HG03565 (cell line): ENCODE results near the gene SH2D5.

Experiments used
- ATAC-seq: cut with Tn5 transposase; IDR thresholded peaks from one replicate; pipeline ENCODE4 v1.9.1; 2021; ENCODE audit warnings: mild to moderate bottlenecking, moderate library complexity; ENCODE audit not compliant: unreplicated experiment

Gene SH2D5

GRCh38 chr1:20715406-20715805, 17.1 kb downstream of the SH2D5 start:
- ATAC-seq, result no peak

DNA sequence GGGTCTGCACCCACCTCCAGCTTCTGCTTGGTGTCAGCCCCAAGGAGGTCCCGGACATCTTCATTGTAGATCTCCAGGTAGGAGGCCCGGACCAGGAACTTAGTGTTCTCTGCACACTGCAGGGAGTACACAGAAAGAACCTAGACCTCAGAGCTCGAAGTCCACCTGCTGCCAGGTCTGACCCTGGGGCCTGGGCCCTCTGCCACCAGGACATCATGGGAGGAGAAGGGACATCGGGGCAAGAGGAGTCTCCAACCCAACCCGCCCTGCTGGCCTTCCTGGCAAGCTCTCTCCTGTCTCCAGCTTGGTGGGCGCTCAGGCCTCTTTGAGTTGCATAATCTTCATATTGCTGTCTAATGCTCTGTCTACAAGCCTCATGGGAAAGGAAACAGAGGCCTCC, 19.1 kb downstream of the SH2D5 start:
- ATAC-seq, result no peak

GRCh38 chr1:20712215-20712577, 20.3 kb downstream of the SH2D5 start:
- no peak for ATAC-seq

- no peak for ATAC-seq
These were observed 21.0 kb downstream of the SH2D5 start for GRCh38 chr1:20711285-20712214.

- no peak for ATAC-seq
These were observed 21.8 kb downstream of the SH2D5 start for GRCh38 chr1:20710469-20711284.

DNA sequence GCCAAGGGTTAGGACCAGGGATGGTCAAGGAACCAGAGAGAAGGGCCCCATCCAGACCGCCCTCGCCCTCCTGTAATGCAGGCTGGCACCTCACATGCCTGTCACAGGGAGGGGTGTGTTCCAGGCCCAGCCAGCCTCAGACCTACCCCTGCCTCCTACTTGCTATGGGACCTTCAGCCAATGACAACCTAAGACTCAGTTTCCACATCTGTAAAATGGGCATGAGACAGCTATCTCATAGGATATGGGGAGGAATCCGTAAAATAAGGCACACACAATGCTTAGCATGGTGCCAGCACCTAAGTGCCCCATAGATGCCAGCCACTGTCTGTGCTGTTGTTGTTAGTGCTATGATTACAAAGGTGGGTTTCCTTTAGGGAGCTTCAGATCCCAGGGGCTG, 22.6 kb downstream of the SH2D5 start:
- ATAC-seq, result no peak

DNA sequence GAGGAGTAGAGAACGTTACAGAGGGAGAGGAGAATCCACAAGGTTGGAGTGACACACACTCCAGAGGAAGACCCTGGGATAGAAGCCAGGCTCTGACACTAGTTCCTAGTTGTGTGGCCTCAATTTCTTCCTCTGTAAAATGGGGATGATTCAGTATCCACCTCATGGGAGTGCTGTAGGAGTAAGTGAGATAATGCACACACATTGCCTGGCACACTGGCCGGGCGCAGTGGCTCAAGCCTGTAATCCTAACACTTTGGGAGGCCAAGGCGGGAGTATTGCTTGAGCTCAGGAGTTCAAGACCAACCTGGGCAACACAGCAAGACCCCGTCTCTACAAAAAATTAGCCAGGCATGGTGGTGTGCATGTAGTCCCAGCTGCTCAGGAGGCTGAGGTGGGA, 23.6 kb downstream of the SH2D5 start:
- no peak for ATAC-seq

- ATAC-seq, result no peak
These were observed 24.4 kb downstream of the SH2D5 start for GRCh38 chr1:20708057-20708456.

- ATAC-seq, result no peak
These were observed 25.7 kb downstream of the SH2D5 start for GRCh38 chr1:20706841-20707240.

DNA sequence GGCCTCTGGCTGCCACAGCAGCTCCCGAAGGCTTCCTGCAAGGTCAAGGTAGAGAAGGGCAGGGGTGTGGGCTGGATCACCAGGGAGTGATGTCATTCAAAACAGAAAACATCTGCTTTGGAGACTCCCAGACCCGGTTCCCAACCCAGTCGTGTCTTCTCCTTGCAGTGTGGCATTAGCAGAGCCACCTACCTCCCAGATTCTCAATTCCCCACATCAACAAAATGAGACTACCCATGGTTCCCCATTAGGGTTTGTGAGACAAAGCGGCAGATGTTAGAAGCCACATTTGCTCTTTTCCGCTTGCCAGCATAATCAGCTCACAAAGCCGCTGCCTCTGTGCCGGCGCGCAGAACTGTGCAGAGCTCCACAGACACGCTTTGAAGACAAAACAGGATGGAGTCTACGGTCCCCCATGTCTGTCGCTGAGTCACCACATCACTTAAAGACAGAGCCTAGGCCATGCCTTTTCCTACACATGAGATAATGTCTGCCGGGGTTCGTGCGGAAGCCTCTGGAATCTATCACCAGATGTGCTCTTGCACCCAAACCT, 27.2 kb downstream of the SH2D5 start:
- no peak for ATAC-seq

GRCh38 chr1:20704390-20705202, 27.9 kb downstream of the SH2D5 start:
- ATAC-seq, result no peak

- no peak for ATAC-seq
These were observed 29.3 kb downstream of the SH2D5 start for GRCh38 chr1:20703124-20703756.

GRCh38 chr1:20702416-20702815, 30.1 kb downstream of the SH2D5 start:
- no peak for ATAC-seq

DNA sequence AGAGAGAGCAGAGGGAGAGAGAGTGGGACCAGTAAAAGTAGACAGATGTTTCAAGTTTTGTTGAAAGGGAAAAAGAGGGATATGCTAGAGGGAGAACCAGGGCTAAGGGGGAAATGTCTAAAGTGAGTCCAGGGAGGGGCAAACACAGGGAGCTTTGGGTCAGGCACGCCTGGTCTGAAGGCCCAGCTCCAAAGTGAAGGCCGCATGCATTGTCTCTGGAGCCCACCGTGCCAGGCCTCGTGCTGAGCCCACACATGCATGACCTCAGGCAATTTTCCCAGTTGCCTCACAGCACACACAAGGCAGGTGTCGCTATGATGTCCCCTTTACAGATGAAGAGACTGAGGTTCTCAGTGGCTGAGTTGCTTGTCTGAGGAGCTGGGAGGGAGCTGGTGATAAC, 30.7 kb downstream of the SH2D5 start:
- no peak for ATAC-seq

GRCh38 chr1:20701446-20701845, 31.1 kb downstream of the SH2D5 start:
- ATAC-seq, result no peak

GRCh38 chr1:20700636-20701215, 31.8 kb downstream of the SH2D5 start:
- ATAC-seq, result no peak

- ATAC-seq, result no peak
These were observed 32.9 kb downstream of the SH2D5 start for GRCh38 chr1:20699558-20699957.

DNA sequence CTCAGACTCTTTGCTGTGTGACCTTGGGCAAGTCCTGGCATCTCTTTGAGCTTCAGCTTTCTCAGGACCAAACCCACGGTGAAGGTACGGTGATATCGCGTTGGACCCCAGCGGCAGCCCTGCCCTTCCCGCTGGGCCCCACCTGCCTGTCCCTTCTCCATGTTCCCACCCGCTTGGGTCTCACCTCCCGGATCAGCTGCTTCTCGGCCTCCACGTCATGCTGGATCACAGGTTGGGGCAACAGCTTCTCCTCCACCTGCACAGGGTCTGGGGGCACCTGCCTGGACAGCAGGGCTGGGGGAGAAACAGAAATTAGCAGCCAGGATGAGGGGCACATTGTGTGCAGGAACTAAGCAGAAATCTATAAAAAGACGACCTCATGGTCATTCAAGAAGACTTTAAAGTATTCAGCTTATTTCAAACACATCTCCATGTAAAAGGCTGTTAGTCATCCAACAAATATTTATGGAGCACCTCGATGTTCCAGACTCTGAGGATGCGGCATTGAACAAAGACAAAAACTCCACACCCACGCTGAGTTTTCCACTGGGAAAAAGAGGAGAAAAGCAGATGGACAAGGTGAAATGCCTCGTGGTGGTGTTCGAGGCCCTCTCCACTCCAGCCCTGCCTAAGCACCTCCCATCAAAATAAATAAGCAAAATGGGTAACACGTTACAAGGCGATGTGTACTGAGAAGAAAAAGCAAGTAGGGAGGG, 34.1 kb downstream of the SH2D5 start:
- no peak for ATAC-seq

GRCh38 chr1:20697563-20697962, 34.9 kb downstream of the SH2D5 start:
- no peak for ATAC-seq
